Lower leg skin (tissue), 3 donors: ENCODE data around the gene NEDD8.

ENCODE experiments used
- POLR2A ChIP-seq, 2 donors: fragments of 450-650 bp; IDR thresholded peaks; one replicate each; pipeline ENCODE4 v1.6.1; 2016 to 2017; ENCODE audit warnings: antibody characterized with exemption in 2 of 2, mild to moderate bottlenecking in 1 of 2, moderate library complexity in 1 of 2
- TF ChIP-seq, protein P1 (sequence below), 3 donors: fragments of 450-650 bp; IDR thresholded peaks; one replicate each; pipeline ENCODE4 v1.5.1; 2016; ENCODE audit warnings: antibody characterized with exemption in 3 of 3, mild to moderate bottlenecking in 3 of 3, moderate library complexity in 2 of 3

DNA sequence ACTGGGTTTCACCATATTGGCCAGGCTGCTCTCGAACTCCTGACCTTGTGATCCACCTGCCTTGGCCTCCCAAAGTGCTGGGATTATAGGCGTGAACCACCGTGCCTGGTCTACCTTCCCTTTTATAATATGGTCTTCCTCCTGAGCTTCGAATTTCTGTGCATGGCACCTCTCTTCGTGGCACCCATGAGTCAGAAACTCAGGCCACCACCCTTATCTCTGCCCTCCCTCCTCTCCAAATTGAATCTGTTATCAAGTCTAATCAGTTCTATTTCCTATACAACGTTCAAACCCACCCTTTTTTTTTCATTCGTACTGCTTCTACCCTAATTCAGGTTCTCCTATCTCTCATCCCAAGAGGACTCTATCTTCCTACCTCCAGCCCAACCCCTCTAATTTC lies 15.3 kb upstream of the NEDD8 start:
- TF ChIP-seq, protein P1, sequence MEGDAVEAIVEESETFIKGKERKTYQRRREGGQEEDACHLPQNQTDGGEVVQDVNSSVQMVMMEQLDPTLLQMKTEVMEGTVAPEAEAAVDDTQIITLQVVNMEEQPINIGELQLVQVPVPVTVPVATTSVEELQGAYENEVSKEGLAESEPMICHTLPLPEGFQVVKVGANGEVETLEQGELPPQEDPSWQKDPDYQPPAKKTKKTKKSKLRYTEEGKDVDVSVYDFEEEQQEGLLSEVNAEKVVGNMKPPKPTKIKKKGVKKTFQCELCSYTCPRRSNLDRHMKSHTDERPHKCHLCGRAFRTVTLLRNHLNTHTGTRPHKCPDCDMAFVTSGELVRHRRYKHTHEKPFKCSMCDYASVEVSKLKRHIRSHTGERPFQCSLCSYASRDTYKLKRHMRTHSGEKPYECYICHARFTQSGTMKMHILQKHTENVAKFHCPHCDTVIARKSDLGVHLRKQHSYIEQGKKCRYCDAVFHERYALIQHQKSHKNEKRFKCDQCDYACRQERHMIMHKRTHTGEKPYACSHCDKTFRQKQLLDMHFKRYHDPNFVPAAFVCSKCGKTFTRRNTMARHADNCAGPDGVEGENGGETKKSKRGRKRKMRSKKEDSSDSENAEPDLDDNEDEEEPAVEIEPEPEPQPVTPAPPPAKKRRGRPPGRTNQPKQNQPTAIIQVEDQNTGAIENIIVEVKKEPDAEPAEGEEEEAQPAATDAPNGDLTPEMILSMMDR (IDR thresholded peaks at IDR 0.05), result no peak
- TF ChIP-seq POLR2A (IDR thresholded peaks at IDR 0.05), result no peak
